Right atrium auricular region (tissue), 2 donors: Measurements from ENCODE around the gene PSMB7. TPM values are rescaled to one million over a fixed set of nuclear protein-coding genes. Genes with fewer than 3 reads are reported as not detected.

Experiments used
- DNase-seq: peaks from one replicate; pipeline ENCODE4 v3.0.0-alpha.2; 2019; ENCODE audit warnings: low spot score
- H3K27ac ChIP-seq, 2 donors: fragments of 200-600 bp; sonication (generic); 1 replicate in 1 of 2; 2 replicates in 1 of 2; pipeline ENCODE4 v1.5.1; 2016 to 2019
- H3K27me3 ChIP-seq, 2 donors: fragments of 200-600 bp; sonication (generic); one replicate each; pipeline versions ENCODE4 v1.5.1 to v1.6.0; 2017 to 2019
- H3K36me3 ChIP-seq: fragments of 200-600 bp; sonication (generic); one replicate; pipeline ENCODE4 v1.5.1; 2016
- H3K4me1 ChIP-seq, 2 donors: fragments of 200-600 bp; sonication (generic); one replicate each; pipeline versions ENCODE4 v1.5.1 to v1.6.0; 2017 to 2019
- H3K4me3 ChIP-seq, 2 donors: fragments of 200-600 bp; sonication (generic); 1 replicate in 1 of 2; 2 replicates in 1 of 2; pipeline ENCODE4 v1.5.1; 2017 to 2019; ENCODE audit warnings: mild to moderate bottlenecking in 1 of 2, moderate library complexity in 1 of 2
- H3K9me3 ChIP-seq, 2 donors: fragments of 200-600 bp; sonication (generic); one replicate each; pipeline ENCODE4 v1.5.1; 2019
- CTCF ChIP-seq, 2 donors: fragments of 200-600 bp; sonication (generic); IDR thresholded peaks; one replicate each; pipeline ENCODE4 v1.5.1; 2019; ENCODE audit warnings: antibody characterized with exemption in 2 of 2
- total RNA-seq, 2 donors: library from RNA; depleted of rRNA; stranded (reverse); fragments of >200 nt; gene quantifications; one replicate each; pipeline ENCODE4 v1.1.0, GENCODE V29; 2016

Gene PSMB7
- total RNA-seq, 2 donors from 2014 or later, result 178 to 207 TPM

GRCh38 chr9:124439086-124439485 is 23.8 kb upstream of the PSMB7 start:
- Histone ChIP-seq H3K9me3 (peaks cover 0 to 6% of the 10 kb centered on the region in 2 donors), H3K36me3 (no peaks in the 10 kb centered on the region), H3K4me3 (no peak overlapping the region), H3K27me3 (no peaks in the 10 kb centered on the region), H3K4me1 (no peaks in the 10 kb centered on the region), H3K27ac (no peak overlapping the region)
- no peak for TF ChIP-seq CTCF (IDR thresholded peaks at IDR 0.05)
- no peak for DNase-seq

- no peak overlapping the region for H3K4me3 ChIP-seq
- no peak for TF ChIP-seq CTCF (IDR thresholded peaks at IDR 0.05)
- H3K36me3 ChIP-seq, result no peaks in the 10 kb centered on the region
- H3K27me3 ChIP-seq, result no peaks in the 10 kb centered on the region
- no peak overlapping the region for H3K27ac ChIP-seq
- H3K9me3 ChIP-seq, result peaks cover 0 to 6% of the 10 kb centered on the region in 2 donors
- DNase-seq, result no peak
- H3K4me1 ChIP-seq, result no peaks in the 10 kb centered on the region
Observed at GRCh38 chr9:124438091-124438490, 22.8 kb upstream of the PSMB7 start.

- Histone ChIP-seq H3K4me3 (no peak overlapping the region), H3K4me1 (no peaks in the 10 kb centered on the region), H3K27me3 (no peaks in the 10 kb centered on the region), H3K9me3 (peaks cover 0 to 6% of the 10 kb centered on the region in 2 donors), H3K27ac (no peak overlapping the region), H3K36me3 (no peaks in the 10 kb centered on the region)
- DNase-seq, result no peak
- TF ChIP-seq CTCF (IDR thresholded peaks at IDR 0.05), result no peak
Observed at GRCh38 chr9:124437086-124437485, 21.8 kb upstream of the PSMB7 start.

GRCh38 chr9:124436320-124436719 is 21.1 kb upstream of the PSMB7 start:
- Histone ChIP-seq H3K4me3 (no peak overlapping the region), H3K9me3 (peaks cover 0 to 6% of the 10 kb centered on the region in 2 donors), H3K27me3 (no peaks in the 10 kb centered on the region), H3K27ac (no peak overlapping the region), H3K4me1 (no peaks in the 10 kb centered on the region), H3K36me3 (no peaks in the 10 kb centered on the region)
- no peak for DNase-seq
- no peak for TF ChIP-seq CTCF (IDR thresholded peaks at IDR 0.05)

- H3K4me1 ChIP-seq, result no peaks in the 10 kb centered on the region
- TF ChIP-seq CTCF (IDR thresholded peaks at IDR 0.05), result no peak
- H3K36me3 ChIP-seq, result no peaks in the 10 kb centered on the region
- H3K27me3 ChIP-seq, result no peaks in the 10 kb centered on the region
- no peak overlapping the region for H3K4me3 ChIP-seq
- no peaks in the 10 kb centered on the region for H3K9me3 ChIP-seq
- H3K27ac ChIP-seq, result no peak overlapping the region
- DNase-seq, result no peak
Observed at GRCh38 chr9:124429530-124429867, 14.3 kb upstream of the PSMB7 start.

- DNase-seq, result no peak
- H3K27me3 ChIP-seq, result no peaks in the 10 kb centered on the region
- H3K36me3 ChIP-seq, result no peaks in the 10 kb centered on the region
- H3K4me1 ChIP-seq, result no peaks in the 10 kb centered on the region
- no peak overlapping the region for H3K27ac ChIP-seq
- no peaks in the 10 kb centered on the region for H3K9me3 ChIP-seq
- TF ChIP-seq CTCF (IDR thresholded peaks at IDR 0.05), result no peak
- no peak overlapping the region for H3K4me3 ChIP-seq
Observed at GRCh38 chr9:124428751-124429529, 13.7 kb upstream of the PSMB7 start.
